Central memory CD4-positive, alpha-beta T cell (primary cell): ENCODE data around the gene JAML.

Experiments
- DNase-seq: peaks from one replicate; pipeline ENCODE4 v3.0.0; 2022

The JAML gene

DNA sequence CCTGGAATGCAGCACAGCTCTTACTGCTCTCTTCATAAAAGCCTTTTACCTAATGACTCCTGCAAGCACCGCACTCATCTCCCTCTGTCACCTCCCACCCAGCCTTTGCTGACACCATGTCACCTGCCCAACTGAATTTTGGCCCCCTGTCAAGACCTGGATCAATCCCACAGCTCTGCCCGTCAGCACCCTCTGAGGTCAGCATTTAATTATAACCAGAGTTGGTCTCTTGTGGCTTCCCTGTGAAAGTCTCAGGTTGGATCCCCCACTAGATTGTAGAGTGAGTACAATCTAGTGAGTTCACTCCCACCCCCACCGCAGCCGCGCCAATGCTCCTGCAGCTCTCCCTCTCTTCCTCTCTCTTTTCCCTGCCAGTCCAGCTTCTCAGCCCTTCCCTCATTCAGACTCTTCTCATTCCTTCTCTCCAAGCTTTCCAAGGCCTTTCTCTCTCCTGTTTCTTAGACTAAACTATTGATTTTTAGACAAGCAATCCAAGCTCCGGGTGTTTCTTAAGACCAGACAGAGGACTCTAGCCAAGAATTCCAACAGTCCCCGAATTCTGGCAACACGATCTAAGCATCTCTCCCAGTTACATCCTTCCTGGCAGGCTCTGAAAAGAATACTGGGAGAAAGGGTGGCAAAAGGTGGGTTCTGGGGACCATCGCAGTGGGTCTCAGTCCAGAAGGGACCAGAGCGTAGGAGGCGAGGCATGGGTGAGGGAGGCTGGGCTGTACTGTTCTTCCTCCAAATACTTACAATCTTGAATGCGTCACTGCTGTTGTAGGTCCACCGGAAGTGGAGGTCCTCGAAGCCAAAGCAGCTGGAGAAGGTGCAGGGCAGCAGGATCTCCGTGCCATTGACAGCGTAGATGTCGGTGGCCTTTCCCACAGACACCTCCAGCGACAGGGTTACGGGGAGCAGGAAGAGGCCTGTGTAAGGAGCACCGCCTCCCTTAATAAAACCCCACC is 80.2 kb downstream of the JAML start:
- DNase-seq: no peak
